ENCODE results near the gene EEFSEC.

- TF ChIP-seq, protein P1, sequence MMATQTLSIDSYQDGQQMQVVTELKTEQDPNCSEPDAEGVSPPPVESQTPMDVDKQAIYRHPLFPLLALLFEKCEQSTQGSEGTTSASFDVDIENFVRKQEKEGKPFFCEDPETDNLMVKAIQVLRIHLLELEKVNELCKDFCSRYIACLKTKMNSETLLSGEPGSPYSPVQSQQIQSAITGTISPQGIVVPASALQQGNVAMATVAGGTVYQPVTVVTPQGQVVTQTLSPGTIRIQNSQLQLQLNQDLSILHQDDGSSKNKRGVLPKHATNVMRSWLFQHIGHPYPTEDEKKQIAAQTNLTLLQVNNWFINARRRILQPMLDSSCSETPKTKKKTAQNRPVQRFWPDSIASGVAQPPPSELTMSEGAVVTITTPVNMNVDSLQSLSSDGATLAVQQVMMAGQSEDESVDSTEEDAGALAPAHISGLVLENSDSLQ (IDR thresholded peaks at IDR 0.05): no peak
- no peak for TF ChIP-seq BHLHE40 (IDR thresholded peaks at IDR 0.05; ENCODE audit: borderline replicate concordance)
- TF ChIP-seq LEF1 (IDR thresholded peaks at IDR 0.05; ENCODE audit: borderline replicate concordance): no peak
- no peak for TF ChIP-seq ZNF384 (IDR thresholded peaks at IDR 0.05)
- TF ChIP-seq FOXM1 (IDR thresholded peaks at IDR 0.05; ENCODE audit: borderline replicate concordance): no peak
- no peak for TF ChIP-seq SUZ12 (IDR thresholded peaks at IDR 0.05)
- TF ChIP-seq SP1 (IDR thresholded peaks at IDR 0.05): no peak
- no peak for TF ChIP-seq ARNT (IDR thresholded peaks at IDR 0.05)
- TF ChIP-seq FOXK2 (IDR thresholded peaks at IDR 0.05): no peak
- no peak for TF ChIP-seq NFRKB (IDR thresholded peaks at IDR 0.05)
- no peak for TF ChIP-seq CTBP1 (IDR thresholded peaks at IDR 0.05; ENCODE audit: borderline replicate concordance)
- no peak for TF ChIP-seq ELF4 (IDR thresholded peaks at IDR 0.05)
- no peak for TF ChIP-seq FOXA1 (IDR thresholded peaks at IDR 0.05)
These were observed 136.3 kb downstream of the EEFSEC start for GRCh38 chr3:128289534-128289933.

All from HEK293T (cell line).